Stimulated activated effector memory CD8-positive, alpha-beta T cell treated with anti-CD3 and anti-CD28 coated beads, Interleukin-12 subunit alpha, Interleukin-12 subunit beta, amount 100 ng/mL, for 72 hours (primary cell): ENCODE results near the gene MC5R.
"Not testable (repeated sequence)": the region's sequence is repeated elsewhere in the genome, so short reads cannot be mapped to it uniquely, and the experiment has no call there.

ENCODE experiments used
- ATAC-seq: fragments of 150-1000 bp; cut with Tn5 transposase; 2 replicates; pipeline ENCODE4 v1.10.0; 2021
- DNase-seq, 2 donors: peaks; one replicate each; pipeline ENCODE4 v3.0.0; 2021 to 2022; ENCODE audit warnings: low spot score in 2 of 2
- H3K27ac Mint-ChIP-seq: one replicate; pipeline ENCODE4 v1.8.0; 2022; ENCODE audit warnings: mild to moderate bottlenecking, mixed read lengths
- H3K36me3 Mint-ChIP-seq: one replicate; pipeline ENCODE4 v1.8.0; 2022; ENCODE audit warnings: mild to moderate bottlenecking, mixed read lengths
- H3K4me1 Mint-ChIP-seq: one replicate; pipeline ENCODE4 v1.8.0; 2022; ENCODE audit warnings: mixed read lengths
- H3K4me3 Mint-ChIP-seq: one replicate; pipeline ENCODE4 v1.8.0; 2022; ENCODE audit warnings: mild to moderate bottlenecking, mixed read lengths
- H3K9me3 Mint-ChIP-seq: one replicate; pipeline ENCODE4 v1.8.0; 2022; ENCODE audit warnings: mixed read lengths

MC5R gene

GRCh38 chr18:13813271-13813849, 10.6 kb upstream of the MC5R start:
- peak; percentile 47 to 79 for DNase-seq
- ATAC-seq, result peak; percentile 71
- H3K9me3 Mint-ChIP-seq, result no peaks in the 10 kb centered on the region
- H3K4me1 Mint-ChIP-seq, result no peaks in the 10 kb centered on the region
- H3K27ac Mint-ChIP-seq, result no peak overlapping the region
- H3K4me3 Mint-ChIP-seq, result no peak overlapping the region
- no peaks in the 10 kb centered on the region for H3K36me3 Mint-ChIP-seq

GRCh38 chr18:13826209-13826608, 2.3 kb downstream of the MC5R start:
- Mint-ChIP-seq H3K9me3 (no peaks in the 10 kb centered on the region), H3K27ac (no peak overlapping the region), H3K4me3 (no peak overlapping the region), H3K36me3 (no peaks in the 10 kb centered on the region), H3K4me1 (no peaks in the 10 kb centered on the region)
- DNase-seq, result no peak
- no peak for ATAC-seq

GRCh38 chr18:13831864-13832508, 8.0 kb downstream of the MC5R start:
- DNase-seq (no peak), ATAC-seq (no peak)
- Mint-ChIP-seq H3K4me3 (no peak overlapping the region), H3K4me1 (no peaks in the 10 kb centered on the region), H3K9me3 (no peaks in the 10 kb centered on the region), H3K27ac (no peak overlapping the region), H3K36me3 (no peaks in the 10 kb centered on the region)

GRCh38 chr18:13834496-13835015, 10.6 kb downstream of the MC5R start:
- Mint-ChIP-seq H3K4me3 (no peak overlapping the region), H3K4me1 (no peaks in the 10 kb centered on the region), H3K9me3 (no peaks in the 10 kb centered on the region), H3K27ac (no peak overlapping the region), H3K36me3 (no peaks in the 10 kb centered on the region)
- no peak for DNase-seq
- no peak for ATAC-seq

- H3K36me3 Mint-ChIP-seq, result no peaks in the 10 kb centered on the region
- H3K27ac Mint-ChIP-seq, result no peak overlapping the region
- ATAC-seq, result no peak
- no peak overlapping the region for H3K4me3 Mint-ChIP-seq
- H3K4me1 Mint-ChIP-seq, result no peaks in the 10 kb centered on the region
- DNase-seq, result no peak
- H3K9me3 Mint-ChIP-seq, result no peaks in the 10 kb centered on the region
Measured at GRCh38 chr18:13835202-13835601, 11.3 kb downstream of the MC5R start.

GRCh38 chr18:13836559-13836958, 12.6 kb downstream of the MC5R start:
- no peak for DNase-seq
- Mint-ChIP-seq H3K9me3 (no peaks in the 10 kb centered on the region), H3K4me1 (no peaks in the 10 kb centered on the region), H3K36me3 (no peaks in the 10 kb centered on the region), H3K4me3 (no peak overlapping the region), H3K27ac (no peak overlapping the region)
- no peak for ATAC-seq

- ATAC-seq (no peak), DNase-seq (no peak)
- Mint-ChIP-seq H3K36me3 (no peaks in the 10 kb centered on the region), H3K4me3 (no peak overlapping the region), H3K9me3 (peaks cover 11% of the 10 kb centered on the region), H3K4me1 (no peaks in the 10 kb centered on the region), H3K27ac (no peak overlapping the region)
Measured at GRCh38 chr18:13849791-13850190, 25.8 kb downstream of the MC5R start.

- H3K4me3 Mint-ChIP-seq, ATAC-seq: not testable (repeated sequence)
Measured at GRCh38 chr18:13862898-13863297, 38.9 kb downstream of the MC5R start.

GRCh38 chr18:13868501-13869271, 44.7 kb downstream of the MC5R start:
- DNase-seq (no peak), ATAC-seq (peak; percentile 24)
- Mint-ChIP-seq H3K27ac (no peak overlapping the region), H3K36me3 (no peaks in the 10 kb centered on the region), H3K4me3 (no peak overlapping the region), H3K9me3 (no peaks in the 10 kb centered on the region), H3K4me1 (no peaks in the 10 kb centered on the region)

More at GRCh38 chr18:13862898-13863297, 38.9 kb downstream of the MC5R start:
- H3K27ac Mint-ChIP-seq, H3K4me1 Mint-ChIP-seq, H3K36me3 Mint-ChIP-seq, DNase-seq, H3K9me3 Mint-ChIP-seq: not testable (repeated sequence)

- no peak overlapping the region for H3K27ac Mint-ChIP-seq
- H3K36me3 Mint-ChIP-seq, result no peaks in the 10 kb centered on the region
- H3K4me1 Mint-ChIP-seq, result no peaks in the 10 kb centered on the region
- no peaks in the 10 kb centered on the region for H3K9me3 Mint-ChIP-seq
- DNase-seq (no peak), ATAC-seq (no peak)
- no peak overlapping the region for H3K4me3 Mint-ChIP-seq
Measured at GRCh38 chr18:13871701-13872100, 47.8 kb downstream of the MC5R start.

- H3K9me3 Mint-ChIP-seq, result no peaks in the 10 kb centered on the region
- no peaks in the 10 kb centered on the region for H3K4me1 Mint-ChIP-seq
- no peaks in the 10 kb centered on the region for H3K36me3 Mint-ChIP-seq
- DNase-seq, result no peak
- ATAC-seq, result no peak
- H3K27ac Mint-ChIP-seq, result no peak overlapping the region
- H3K4me3 Mint-ChIP-seq, result no peak overlapping the region
Measured at GRCh38 chr18:13872373-13872772, 48.4 kb downstream of the MC5R start.

- no peaks in the 10 kb centered on the region for H3K36me3 Mint-ChIP-seq
Measured at GRCh38 chr18:13872932-13873331, 49.0 kb downstream of the MC5R start.

GRCh38 chr18:13874558-13874957, 50.6 kb downstream of the MC5R start:
- Mint-ChIP-seq H3K36me3 (no peaks in the 10 kb centered on the region), H3K4me3 (no peak overlapping the region), H3K4me1 (no peaks in the 10 kb centered on the region), H3K9me3 (no peaks in the 10 kb centered on the region), H3K27ac (no peak overlapping the region)
- DNase-seq, result no peak
- no peak for ATAC-seq

More at GRCh38 chr18:13872932-13873331, 49.0 kb downstream of the MC5R start:
- ATAC-seq (no peak), DNase-seq (no peak)
- no peak overlapping the region for H3K27ac Mint-ChIP-seq
- no peaks in the 10 kb centered on the region for H3K9me3 Mint-ChIP-seq
- no peaks in the 10 kb centered on the region for H3K4me1 Mint-ChIP-seq
- H3K4me3 Mint-ChIP-seq, result no peak overlapping the region
